ENCODE results near the gene AIM2. TPM values are rescaled to one million over a fixed set of nuclear protein-coding genes. Genes with fewer than 3 reads are reported as not detected.
A peak's percentile ranks its signal among the peaks of the same experiment; 100 is the strongest.

Gene AIM2
- total and polyA plus RNA-seq, 2 experiments from 2014 or later: 1.3 to 2.5 TPM

DNA sequence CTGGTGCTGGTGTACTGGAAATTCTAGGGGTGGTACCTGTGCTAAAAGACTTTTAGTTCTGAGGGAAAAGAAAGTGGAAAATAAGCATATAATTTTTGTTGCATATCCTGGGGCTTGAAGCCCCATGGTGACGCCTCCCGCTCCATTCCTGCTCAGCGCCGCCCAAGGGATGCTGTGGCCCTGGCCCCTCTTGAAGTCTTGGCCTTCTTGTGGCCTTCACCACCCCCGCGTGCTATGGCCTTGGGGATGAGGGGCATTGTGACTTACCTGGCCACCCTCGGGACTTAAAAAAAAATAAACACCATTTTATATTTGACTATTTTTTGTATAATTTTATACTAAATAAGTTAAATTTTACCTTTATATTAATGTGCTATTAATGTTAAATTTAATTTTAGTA is 51.5 kb downstream of the AIM2 start:
- TF ChIP-seq EZH2phosphoT487 (IDR thresholded peaks at IDR 0.05; ENCODE audit: insufficient read depth, low read depth) (no peak), EZH2 (IDR thresholded peaks at IDR 0.05; ENCODE audit: insufficient read depth, poor library complexity, severe bottlenecking) (no peak)
- Histone ChIP-seq H3K4me3 (no peak overlapping the region), H3K9me3 (ENCODE audit: low read depth) (no peaks in the 10 kb centered on the region), H3K27me3 (replicated peaks; ENCODE audit: insufficient read depth) (no peaks in the 10 kb centered on the region), H3K4me1 (ENCODE audit: insufficient read depth) (no peaks in the 10 kb centered on the region), H3F3A (ENCODE audit: insufficient read depth) (peaks cover 4% of the 10 kb centered on the region; the same call in 1 of the 2 replicates), H4K20me1 (ENCODE audit: insufficient read depth) (no peaks in the 10 kb centered on the region; the same call in 1 of the 2 replicates), H3K79me2 (ENCODE audit: insufficient read depth) (peaks cover 98% of the 10 kb centered on the region), H3K4me2 (ENCODE audit: unreplicated experiment) (no peak overlapping the region), H3K9ac (no peak overlapping the region), H2AFZ (no peak overlapping the region), H3K36me3 (ENCODE audit: low read depth) (peaks cover 38% of the 10 kb centered on the region), H3K9me2 (ENCODE audit: insufficient read depth) (no peaks in the 10 kb centered on the region), H3K27ac (no peak overlapping the region)
- 99 to 100% methylated on average over 7 of the region's 7 CpGs for WGBS, 2 experiments (ENCODE audit: low coverage in 1 of 2, low lambda C conversion rate in 2 of 2, missing lambda C conversion rate in 2 of 2)
- no peak for DNase-seq
- in situ Hi-C loops (cut with MboI): no loop called here

DNA sequence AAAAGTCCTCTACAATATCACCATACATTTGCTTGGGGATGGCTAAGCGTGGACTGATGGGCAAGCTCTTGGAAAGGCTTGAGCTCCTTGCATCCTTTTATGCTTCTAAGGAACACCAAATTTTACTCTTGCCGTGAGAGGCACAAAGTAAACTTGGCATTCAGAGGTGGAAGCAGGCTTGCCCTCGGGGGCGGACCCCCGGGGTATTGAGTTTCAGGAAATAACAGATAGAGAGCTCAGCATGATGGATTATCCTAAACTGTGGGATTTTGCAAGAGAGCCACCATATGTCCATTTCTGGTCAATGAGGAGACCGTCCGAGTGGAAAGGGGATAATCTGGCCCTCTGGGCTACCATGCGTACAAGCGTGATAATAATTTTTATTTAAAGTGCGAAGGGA is 52.8 kb downstream of the AIM2 start:
- H3K79me2 ChIP-seq (ENCODE audit: insufficient read depth): peaks cover 97% of the 10 kb centered on the region
- H2AFZ ChIP-seq: no peak overlapping the region
- H3F3A ChIP-seq (ENCODE audit: insufficient read depth): peaks cover 2% of the 10 kb centered on the region; the same call in 1 of the 2 replicates
- no peak for TF ChIP-seq EZH2phosphoT487 (IDR thresholded peaks at IDR 0.05; ENCODE audit: insufficient read depth, low read depth)
- TF ChIP-seq EZH2 (IDR thresholded peaks at IDR 0.05; ENCODE audit: insufficient read depth, poor library complexity, severe bottlenecking): no peak
- peaks cover 42% of the 10 kb centered on the region for H3K36me3 ChIP-seq (ENCODE audit: low read depth)
- no peak overlapping the region for H3K4me2 ChIP-seq (ENCODE audit: unreplicated experiment)
- H3K9me2 ChIP-seq (ENCODE audit: insufficient read depth): no peaks in the 10 kb centered on the region
- DNase-seq: no peak
- 98 to 99% methylated on average over 10 of the region's 10 CpGs for WGBS, 2 experiments (ENCODE audit: low coverage in 1 of 2, low lambda C conversion rate in 2 of 2, missing lambda C conversion rate in 2 of 2)
- H3K4me1 ChIP-seq (ENCODE audit: insufficient read depth): no peaks in the 10 kb centered on the region
- H4K20me1 ChIP-seq (ENCODE audit: insufficient read depth): no peaks in the 10 kb centered on the region; the same call in 1 of the 2 replicates
- no peak overlapping the region for H3K4me3 ChIP-seq
- no peak overlapping the region for H3K27ac ChIP-seq
- H3K9me3 ChIP-seq (ENCODE audit: low read depth): no peaks in the 10 kb centered on the region
- in situ Hi-C loops (cut with MboI): no loop called here
- H3K27me3 ChIP-seq (replicated peaks; ENCODE audit: insufficient read depth): no peaks in the 10 kb centered on the region
- no peak overlapping the region for H3K9ac ChIP-seq

DNA sequence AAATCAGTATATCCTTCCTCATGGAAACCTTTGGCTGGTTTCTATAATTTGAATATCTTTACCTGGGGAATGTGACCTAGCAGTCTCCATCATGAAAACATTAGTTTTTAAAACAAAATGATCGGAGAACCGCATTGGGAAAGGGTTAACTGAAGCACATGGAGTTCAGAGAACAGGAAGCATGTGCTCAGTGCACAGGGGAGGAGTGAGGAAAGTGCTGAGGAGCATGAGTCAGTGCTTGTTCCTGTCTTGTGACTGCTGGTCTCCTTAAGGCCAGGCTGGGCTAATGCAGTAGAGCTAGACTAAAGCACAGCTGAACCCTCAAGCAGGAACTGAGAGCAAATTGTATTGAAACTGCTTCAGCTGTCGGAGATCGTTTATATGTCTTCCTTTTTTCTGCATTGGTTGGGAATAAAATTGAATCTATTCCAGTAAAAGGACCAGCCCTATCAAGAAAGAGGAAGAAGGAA is 61.1 kb downstream of the AIM2 start:
- Histone ChIP-seq H2AFZ (no peak overlapping the region), H3K9ac (peak overlapping the region; percentile 47), H3K4me3 (no peak overlapping the region), H3K4me2 (ENCODE audit: unreplicated experiment) (peak overlapping the region; percentile 24), H3K9me2 (ENCODE audit: insufficient read depth) (no peaks in the 10 kb centered on the region), H3K27ac (peak overlapping the region; percentile 53), H3K4me1 (ENCODE audit: insufficient read depth) (peaks cover 24% of the 10 kb centered on the region), H3K36me3 (ENCODE audit: low read depth) (peaks cover 51% of the 10 kb centered on the region), H4K20me1 (ENCODE audit: insufficient read depth) (no peaks in the 10 kb centered on the region), H3K9me3 (ENCODE audit: low read depth) (no peaks in the 10 kb centered on the region), H3F3A (ENCODE audit: insufficient read depth) (peaks cover 21% of the 10 kb centered on the region), H3K27me3 (replicated peaks; ENCODE audit: insufficient read depth) (no peaks in the 10 kb centered on the region), H3K79me2 (ENCODE audit: insufficient read depth) (peaks cover 96% of the 10 kb centered on the region)
- WGBS, 2 experiments (ENCODE audit: low coverage in 1 of 2, low lambda C conversion rate in 2 of 2, missing lambda C conversion rate in 2 of 2): 69 to 71% methylated on average over 4 of the region's 4 CpGs
- TF ChIP-seq EZH2 (IDR thresholded peaks at IDR 0.05; ENCODE audit: insufficient read depth, poor library complexity, severe bottlenecking) (no peak), EZH2phosphoT487 (IDR thresholded peaks at IDR 0.05; ENCODE audit: insufficient read depth, low read depth) (no peak)
- in situ Hi-C loops (cut with MboI): no loop called here
- DNase-seq: peak; percentile 90

- no peaks in the 10 kb centered on the region for H3K9me3 ChIP-seq (ENCODE audit: low read depth)
- DNase-seq: no peak
- no peaks in the 10 kb centered on the region for H3K9me2 ChIP-seq (ENCODE audit: insufficient read depth)
- WGBS, 2 experiments (ENCODE audit: low coverage in 1 of 2, low lambda C conversion rate in 2 of 2, missing lambda C conversion rate in 2 of 2): 90 to 91% methylated on average over 3 of the region's 3 CpGs
- peaks cover 24% of the 10 kb centered on the region for H3K4me1 ChIP-seq (ENCODE audit: insufficient read depth)
- H3K9ac ChIP-seq: no peak overlapping the region
- H3K4me2 ChIP-seq (ENCODE audit: unreplicated experiment): no peak overlapping the region
- H2AFZ ChIP-seq: no peak overlapping the region
- H3K4me3 ChIP-seq: no peak overlapping the region
- H3K36me3 ChIP-seq (ENCODE audit: low read depth): peaks cover 44% of the 10 kb centered on the region
- H3K27ac ChIP-seq: no peak overlapping the region
- H3F3A ChIP-seq (ENCODE audit: insufficient read depth): peaks cover 27% of the 10 kb centered on the region
- H4K20me1 ChIP-seq (ENCODE audit: insufficient read depth): no peaks in the 10 kb centered on the region
- no peak for TF ChIP-seq EZH2phosphoT487 (IDR thresholded peaks at IDR 0.05; ENCODE audit: insufficient read depth, low read depth)
- no peak for TF ChIP-seq EZH2 (IDR thresholded peaks at IDR 0.05; ENCODE audit: insufficient read depth, poor library complexity, severe bottlenecking)
- no peaks in the 10 kb centered on the region for H3K27me3 ChIP-seq (replicated peaks; ENCODE audit: insufficient read depth)
- H3K79me2 ChIP-seq (ENCODE audit: insufficient read depth): peaks cover 94% of the 10 kb centered on the region
- in situ Hi-C loops (cut with MboI): no loop called here
Observed at GRCh38 chr1:159014851-159015250, 61.7 kb downstream of the AIM2 start.

Measured in GM23248 (cell line).